ENCODE results near the gene TEX38.
A peak's percentile ranks its signal among the peaks of the same experiment; 100 is the strongest.
"Not testable (repeated sequence)": the region's sequence is repeated elsewhere in the genome, so short reads cannot be mapped to it uniquely, and the experiment has no call there.

TEX38 gene

DNA sequence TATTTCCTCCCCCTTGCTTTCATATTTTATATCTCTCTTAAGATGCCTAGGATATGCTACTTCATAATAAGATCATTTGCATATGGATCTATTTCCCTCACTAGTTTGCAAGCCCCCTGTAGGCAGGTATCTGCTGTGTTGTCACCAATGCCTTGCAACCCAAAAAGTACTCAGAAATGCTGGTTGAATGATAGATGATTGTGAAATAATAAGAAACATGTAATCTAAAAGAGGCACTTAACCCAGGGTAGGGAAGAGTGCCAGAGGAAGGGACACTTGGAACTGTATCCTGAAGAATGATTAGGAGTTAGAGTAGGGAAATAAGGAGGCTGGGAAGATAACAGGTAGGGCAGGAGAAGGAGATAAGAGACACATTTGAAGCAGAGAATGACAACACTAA is 15.8 kb upstream of the TEX38 start:
- no peak overlapping the region for H3K9ac ChIP-seq (ENCODE audit: low read depth, low read length)
- no peak overlapping the region for H3K4me3 ChIP-seq (ENCODE audit: low read depth, low read length)
- H3K27ac ChIP-seq (ENCODE audit: low read depth, low read length) = no peak overlapping the region
- no peaks in the 10 kb centered on the region for H3K9me3 ChIP-seq (ENCODE audit: control insufficient read depth, insufficient read depth, low read length)
- H3K4me1 ChIP-seq (ENCODE audit: control insufficient read depth, insufficient read depth, low read length) = no peaks in the 10 kb centered on the region
- H3K36me3 ChIP-seq (ENCODE audit: control insufficient read depth, insufficient read depth, low read length) = peaks cover 74% of the 10 kb centered on the region
- no peaks in the 10 kb centered on the region for H3K27me3 ChIP-seq (ENCODE audit: control insufficient read depth, insufficient read depth, low read length)

DNA sequence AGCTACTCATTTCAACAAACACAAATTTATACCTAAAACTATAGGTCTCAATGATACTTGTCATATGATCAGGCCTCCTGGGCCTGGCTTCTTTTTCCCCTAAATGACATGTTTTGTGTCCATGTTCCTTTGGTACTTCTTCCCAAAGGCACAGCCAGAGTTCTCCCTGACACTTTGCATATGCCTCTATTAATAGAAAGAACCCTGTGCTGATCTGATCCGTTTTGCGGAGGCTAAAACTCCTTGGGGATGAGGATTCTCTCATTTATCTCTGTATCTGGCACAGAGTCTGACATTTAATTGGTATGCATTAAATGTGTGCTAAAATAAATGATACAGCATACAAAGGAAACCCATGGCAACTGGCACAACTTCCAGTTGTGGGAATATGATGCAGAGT is 15.0 kb upstream of the TEX38 start:
- Histone ChIP-seq H3K9me3 (ENCODE audit: control insufficient read depth, insufficient read depth, low read length) (no peaks in the 10 kb centered on the region), H3K27me3 (ENCODE audit: control insufficient read depth, insufficient read depth, low read length) (no peaks in the 10 kb centered on the region), H3K4me3 (ENCODE audit: low read depth, low read length) (no peak overlapping the region), H3K36me3 (ENCODE audit: control insufficient read depth, insufficient read depth, low read length) (peaks cover 80% of the 10 kb centered on the region), H3K4me1 (ENCODE audit: control insufficient read depth, insufficient read depth, low read length) (no peaks in the 10 kb centered on the region), H3K27ac (ENCODE audit: low read depth, low read length) (no peak overlapping the region), H3K9ac (ENCODE audit: low read depth, low read length) (no peak overlapping the region)

DNA sequence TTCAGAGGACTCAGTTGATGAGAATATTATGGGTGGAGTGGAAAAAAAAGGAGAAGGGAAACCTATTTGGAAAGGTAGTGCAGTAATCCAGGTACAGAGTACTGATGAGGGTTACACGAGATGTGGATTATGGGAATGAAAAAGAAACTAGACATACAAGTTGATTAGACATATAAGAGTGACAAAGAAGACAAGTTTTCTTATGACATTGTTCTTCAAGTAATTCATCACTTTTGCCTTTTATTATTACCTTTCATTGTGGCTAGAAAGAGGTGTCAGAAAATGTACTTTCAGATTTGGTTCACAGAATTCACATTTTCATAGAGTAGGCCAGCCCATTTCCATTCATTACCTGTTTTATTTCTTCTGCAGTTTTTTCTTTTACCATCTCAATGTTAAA is 13.9 kb upstream of the TEX38 start:
- H3K4me3 ChIP-seq (ENCODE audit: low read depth, low read length) = no peak overlapping the region
- H3K4me1 ChIP-seq (ENCODE audit: control insufficient read depth, insufficient read depth, low read length) = no peaks in the 10 kb centered on the region
- H3K9ac ChIP-seq (ENCODE audit: low read depth, low read length) = no peak overlapping the region
- no peak overlapping the region for H3K27ac ChIP-seq (ENCODE audit: low read depth, low read length)
- H3K36me3 ChIP-seq (ENCODE audit: control insufficient read depth, insufficient read depth, low read length) = peaks cover 70% of the 10 kb centered on the region
- H3K9me3 ChIP-seq (ENCODE audit: control insufficient read depth, insufficient read depth, low read length) = no peaks in the 10 kb centered on the region
- no peaks in the 10 kb centered on the region for H3K27me3 ChIP-seq (ENCODE audit: control insufficient read depth, insufficient read depth, low read length)

DNA sequence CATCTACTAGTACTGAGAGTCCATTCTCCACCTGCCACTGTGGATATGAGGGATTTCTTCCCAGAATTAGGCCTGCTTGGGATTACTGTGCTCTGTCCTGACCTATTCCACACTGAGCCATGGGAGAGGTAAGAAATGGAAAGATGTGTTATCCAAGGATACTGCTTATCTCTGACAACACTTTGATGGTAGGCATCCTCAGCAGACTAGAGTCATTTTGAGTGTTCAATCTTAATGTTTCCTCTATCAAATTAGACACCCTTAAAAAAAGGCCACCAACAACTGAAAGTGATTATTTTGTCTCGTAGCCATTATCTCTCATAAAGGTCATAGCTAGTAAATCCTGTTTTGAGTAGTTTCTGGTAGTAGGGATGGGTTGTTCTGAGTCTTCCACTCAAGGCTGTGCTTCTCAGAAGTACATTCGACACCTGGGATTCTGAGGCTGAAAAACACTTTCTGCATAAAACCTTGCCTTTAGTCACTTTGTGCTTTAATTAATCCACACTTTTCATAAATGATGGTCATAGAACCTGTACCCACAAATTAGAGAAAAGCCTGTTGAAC is 12.3 kb upstream of the TEX38 start:
- Histone ChIP-seq H3K4me3 (ENCODE audit: low read depth, low read length) (no peak overlapping the region), H3K4me1 (ENCODE audit: control insufficient read depth, insufficient read depth, low read length) (no peaks in the 10 kb centered on the region), H3K9ac (ENCODE audit: low read depth, low read length) (no peak overlapping the region), H3K27ac (ENCODE audit: low read depth, low read length) (no peak overlapping the region), H3K36me3 (ENCODE audit: control insufficient read depth, insufficient read depth, low read length) (peaks cover 65% of the 10 kb centered on the region), H3K9me3 (ENCODE audit: control insufficient read depth, insufficient read depth, low read length) (no peaks in the 10 kb centered on the region), H3K27me3 (ENCODE audit: control insufficient read depth, insufficient read depth, low read length) (no peaks in the 10 kb centered on the region)

DNA sequence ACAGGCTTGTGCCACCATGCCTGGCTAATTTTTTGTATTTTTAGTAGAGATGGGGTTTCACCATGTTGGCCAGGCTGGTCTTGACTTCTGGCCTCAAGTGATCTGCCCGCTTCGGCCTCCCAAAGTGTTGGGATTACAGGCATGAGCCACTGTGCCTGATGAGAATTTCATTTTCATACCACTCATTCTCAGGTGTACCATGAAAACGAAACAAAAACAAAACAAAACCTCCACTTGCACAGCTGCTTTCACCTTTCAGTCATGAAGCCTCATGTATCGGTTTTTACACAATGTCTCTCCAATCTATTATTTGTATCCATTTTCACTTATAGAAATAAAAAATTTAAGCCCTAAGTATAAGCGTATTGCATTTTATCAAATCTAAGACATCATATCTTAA is 11.5 kb upstream of the TEX38 start:
- not testable (repeated sequence) for H3K9ac ChIP-seq (ENCODE audit: low read depth, low read length); H3K27ac ChIP-seq (ENCODE audit: low read depth, low read length); H3K4me3 ChIP-seq (ENCODE audit: low read depth, low read length); H3K27me3 ChIP-seq (ENCODE audit: control insufficient read depth, insufficient read depth, low read length); H3K4me1 ChIP-seq (ENCODE audit: control insufficient read depth, insufficient read depth, low read length); H3K9me3 ChIP-seq (ENCODE audit: control insufficient read depth, insufficient read depth, low read length)
- H3K36me3 ChIP-seq (ENCODE audit: control insufficient read depth, insufficient read depth, low read length) = peaks cover 65% of the 10 kb centered on the region

DNA sequence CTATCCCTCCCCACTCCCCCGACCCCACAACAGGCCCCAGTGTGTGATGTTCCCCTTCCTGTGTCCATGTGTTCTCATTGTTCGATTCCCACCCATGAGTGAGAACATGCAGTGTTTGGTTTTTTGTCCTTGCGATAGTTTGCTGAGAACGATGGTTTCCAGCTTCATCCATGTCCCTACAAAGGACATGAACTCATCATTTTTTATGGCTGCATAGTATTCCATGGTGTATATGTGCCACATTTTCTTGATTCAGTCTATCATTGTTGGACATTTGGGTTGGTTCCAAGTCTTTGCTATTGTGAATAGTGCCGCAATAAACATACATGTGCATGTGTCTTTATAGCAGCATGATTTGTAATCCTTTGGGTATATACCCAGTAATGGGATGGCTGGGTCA is 8.7 kb upstream of the TEX38 start:
- not testable (repeated sequence) for H3K27ac ChIP-seq (ENCODE audit: low read depth, low read length); H3K9me3 ChIP-seq (ENCODE audit: control insufficient read depth, insufficient read depth, low read length); H3K9ac ChIP-seq (ENCODE audit: low read depth, low read length); H3K4me3 ChIP-seq (ENCODE audit: low read depth, low read length); H3K27me3 ChIP-seq (ENCODE audit: control insufficient read depth, insufficient read depth, low read length)
- Histone ChIP-seq H3K4me1 (ENCODE audit: control insufficient read depth, insufficient read depth, low read length) (peaks cover 21% of the 10 kb centered on the region), H3K36me3 (ENCODE audit: control insufficient read depth, insufficient read depth, low read length) (peaks cover 38% of the 10 kb centered on the region)

DNA sequence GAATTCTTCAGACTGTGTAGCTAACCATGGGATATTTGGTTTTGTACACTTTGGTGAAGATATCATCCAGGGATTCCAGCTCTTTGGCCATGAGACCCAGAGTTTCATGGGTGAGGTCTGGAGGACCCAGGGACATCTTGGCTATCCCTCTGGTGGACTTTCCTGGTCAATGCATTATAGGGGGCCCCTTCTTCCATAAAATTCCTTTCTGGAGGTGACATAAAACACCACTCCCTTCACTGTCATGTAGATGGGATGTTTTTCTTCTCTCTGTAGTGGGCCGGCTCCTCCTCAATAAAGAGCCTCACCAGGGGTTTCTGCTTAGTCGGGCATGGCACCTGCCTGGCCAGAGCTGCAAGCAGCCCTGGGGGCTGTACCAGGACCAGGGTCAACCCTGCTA is 5.7 kb upstream of the TEX38 start:
- peaks cover 25% of the 10 kb centered on the region for H3K4me1 ChIP-seq (ENCODE audit: control insufficient read depth, insufficient read depth, low read length)
- H3K27me3 ChIP-seq (ENCODE audit: control insufficient read depth, insufficient read depth, low read length) = peaks cover 4% of the 10 kb centered on the region; the same call in 1 of the 2 replicates
- peaks cover 24% of the 10 kb centered on the region for H3K36me3 ChIP-seq (ENCODE audit: control insufficient read depth, insufficient read depth, low read length)
- no peaks in the 10 kb centered on the region for H3K9me3 ChIP-seq (ENCODE audit: control insufficient read depth, insufficient read depth, low read length)
- peak overlapping the region; percentile 33 for H3K27ac ChIP-seq (ENCODE audit: low read depth, low read length)
- no peak overlapping the region for H3K9ac ChIP-seq (ENCODE audit: low read depth, low read length)
- H3K4me3 ChIP-seq (ENCODE audit: low read depth, low read length) = peak overlapping the region; percentile 71; the same call in 1 of the 2 replicates

DNA sequence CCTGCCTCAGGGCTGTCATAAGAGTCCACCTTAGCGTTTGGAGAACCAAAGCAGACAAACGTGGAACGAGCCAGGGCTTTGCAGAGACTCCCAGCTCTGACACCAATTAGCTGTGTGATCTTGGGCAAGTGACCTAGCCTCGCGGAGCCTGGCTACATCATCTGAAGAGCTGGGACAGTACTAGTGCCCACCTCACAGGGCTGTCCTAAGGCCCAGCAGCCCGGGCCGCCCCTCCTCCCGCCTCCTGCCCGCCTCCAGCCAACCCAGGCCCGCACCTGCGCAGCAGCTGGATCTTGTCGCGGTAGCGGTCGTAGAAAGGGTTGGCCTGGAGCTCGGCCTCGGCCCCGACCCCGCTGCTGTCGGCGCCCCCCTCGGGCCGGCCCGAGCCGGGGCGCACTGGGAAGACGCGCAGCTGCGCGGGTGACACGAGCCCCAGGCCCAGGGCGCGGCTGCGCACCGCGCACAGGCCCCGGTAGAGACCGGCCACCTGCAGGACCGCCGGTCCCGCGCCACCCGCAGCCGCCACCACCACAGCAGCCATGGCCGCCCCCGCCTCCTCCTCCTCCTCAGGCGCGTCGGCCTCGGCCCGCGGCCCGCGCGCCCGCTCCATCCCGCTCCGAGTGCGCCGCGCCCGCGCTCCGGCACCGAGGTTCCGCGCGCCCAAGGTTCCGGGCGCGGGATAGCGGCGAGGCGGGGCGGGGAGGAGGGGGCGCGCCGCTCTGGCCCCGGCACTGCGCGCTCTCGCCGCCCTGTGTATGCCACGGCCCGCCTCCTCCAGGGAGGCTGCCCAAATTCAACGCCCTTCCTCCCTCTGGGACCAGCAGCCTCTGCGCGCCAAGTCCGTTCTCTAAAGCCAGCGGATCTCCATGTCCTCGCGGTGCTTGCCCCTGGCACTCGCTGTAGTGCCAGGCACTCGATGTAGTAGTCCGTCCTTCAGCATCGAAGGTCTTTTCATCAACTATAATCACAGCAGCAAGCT is 3.6 kb upstream of the TEX38 start, which contains the start of gene ATPAF1:
Gene ATPAF1 (minus strand): TSS at position 583 of the 979 bp plus-strand sequence. CDS start 42 bp downstream, at position 541.
- H3K36me3 ChIP-seq (ENCODE audit: control insufficient read depth, insufficient read depth, low read length) = peaks cover 18% of the 10 kb centered on the region
- H3K4me3 ChIP-seq (ENCODE audit: low read depth, low read length) = peak within 1 kb of the TSS; percentile 71
- H3K27me3 ChIP-seq (ENCODE audit: control insufficient read depth, insufficient read depth, low read length) = peaks cover 4% of the 10 kb centered on the region; the same call in 1 of the 2 replicates
- H3K9ac ChIP-seq (ENCODE audit: low read depth, low read length) = peak within 1 kb of the TSS; percentile 84
- no peaks in the 10 kb centered on the region for H3K9me3 ChIP-seq (ENCODE audit: control insufficient read depth, insufficient read depth, low read length)
- H3K4me1 ChIP-seq (ENCODE audit: control insufficient read depth, insufficient read depth, low read length) = peaks cover 25% of the 10 kb centered on the region
- H3K27ac ChIP-seq (ENCODE audit: low read depth, low read length) = peak within 1 kb of the TSS; percentile 73

DNA sequence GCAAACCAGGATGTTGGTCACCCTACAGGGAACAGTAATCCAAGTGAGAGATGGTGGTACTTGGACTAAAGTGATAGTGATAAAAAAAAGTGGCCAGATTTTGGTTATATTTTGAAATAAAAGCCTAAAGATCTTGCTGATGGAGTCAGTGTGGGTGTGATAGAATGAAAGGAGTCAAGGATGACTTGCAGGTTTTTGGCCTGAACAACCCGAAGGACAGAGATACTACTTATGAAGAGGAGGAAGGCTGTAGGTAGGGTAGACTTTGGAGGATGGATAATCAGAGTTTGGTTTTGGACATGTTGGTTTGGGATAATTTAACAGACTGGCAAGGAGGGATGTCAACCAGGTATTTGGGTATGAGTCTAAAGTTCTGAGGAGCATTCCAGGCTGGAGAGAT is 1.5 kb upstream of the TEX38 start:
- Histone ChIP-seq H3K4me3 (ENCODE audit: low read depth, low read length) (no peak overlapping the region), H3K27ac (ENCODE audit: low read depth, low read length) (no peak overlapping the region), H3K27me3 (ENCODE audit: control insufficient read depth, insufficient read depth, low read length) (peaks cover 4% of the 10 kb centered on the region; the same call in 1 of the 2 replicates), H3K36me3 (ENCODE audit: control insufficient read depth, insufficient read depth, low read length) (peaks cover 8% of the 10 kb centered on the region), H3K9ac (ENCODE audit: low read depth, low read length) (no peak overlapping the region), H3K4me1 (ENCODE audit: control insufficient read depth, insufficient read depth, low read length) (peaks cover 29% of the 10 kb centered on the region), H3K9me3 (ENCODE audit: control insufficient read depth, insufficient read depth, low read length) (no peaks in the 10 kb centered on the region)

DNA sequence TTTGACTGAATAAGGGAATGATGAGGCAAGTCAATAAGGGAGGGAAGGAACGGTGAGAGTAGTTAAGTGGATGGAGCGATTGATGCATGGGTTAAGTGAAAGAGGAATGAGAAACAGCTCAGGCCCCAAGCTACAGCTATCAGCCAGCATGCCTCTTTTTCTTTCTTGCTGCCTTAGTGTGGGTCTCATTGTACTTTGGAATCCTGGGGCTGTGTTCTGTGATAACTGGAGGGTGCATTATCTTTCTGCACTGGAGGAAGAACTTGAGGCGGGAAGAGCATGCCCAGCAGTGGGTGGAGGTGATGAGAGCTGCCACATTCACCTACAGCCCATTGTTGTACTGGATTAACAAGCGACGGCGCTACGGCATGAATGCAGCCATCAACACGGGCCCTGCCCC is 1.0 kb downstream of the TEX38 start:
- Histone ChIP-seq H3K36me3 (ENCODE audit: control insufficient read depth, insufficient read depth, low read length) (peaks cover 31% of the 10 kb centered on the region), H3K27ac (ENCODE audit: low read depth, low read length) (no peak overlapping the region), H3K27me3 (ENCODE audit: control insufficient read depth, insufficient read depth, low read length) (peaks cover 4% of the 10 kb centered on the region; the same call in 1 of the 2 replicates), H3K4me3 (ENCODE audit: low read depth, low read length) (no peak overlapping the region), H3K9me3 (ENCODE audit: control insufficient read depth, insufficient read depth, low read length) (no peaks in the 10 kb centered on the region), H3K9ac (ENCODE audit: low read depth, low read length) (no peak overlapping the region), H3K4me1 (ENCODE audit: control insufficient read depth, insufficient read depth, low read length) (peaks cover 27% of the 10 kb centered on the region)

DNA sequence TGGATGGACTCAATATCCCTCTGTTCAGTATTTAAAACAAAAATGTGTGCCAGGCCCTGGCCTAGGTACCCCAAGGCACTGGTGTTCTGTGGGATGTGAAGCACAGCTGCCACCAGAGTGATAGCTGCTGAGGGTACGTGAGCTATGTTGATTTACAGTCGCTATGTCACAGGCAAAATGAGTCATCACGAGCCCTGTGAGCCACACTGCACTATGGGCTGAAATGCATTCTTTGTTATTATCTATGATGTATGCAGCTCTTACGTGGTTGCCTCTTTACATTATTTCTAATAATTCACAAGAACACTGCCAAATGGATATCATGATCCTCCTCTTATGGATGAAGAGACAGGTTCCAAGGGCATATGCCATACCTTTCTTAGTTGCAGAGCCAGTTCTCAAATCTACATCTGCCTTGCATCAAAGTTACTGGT is 2.1 kb downstream of the TEX38 start:
- peaks cover 4% of the 10 kb centered on the region; the same call in 1 of the 2 replicates for H3K27me3 ChIP-seq (ENCODE audit: control insufficient read depth, insufficient read depth, low read length)
- H3K4me1 ChIP-seq (ENCODE audit: control insufficient read depth, insufficient read depth, low read length) = peaks cover 32% of the 10 kb centered on the region
- peaks cover 39% of the 10 kb centered on the region for H3K36me3 ChIP-seq (ENCODE audit: control insufficient read depth, insufficient read depth, low read length)
- no peaks in the 10 kb centered on the region for H3K9me3 ChIP-seq (ENCODE audit: control insufficient read depth, insufficient read depth, low read length)
- H3K9ac ChIP-seq (ENCODE audit: low read depth, low read length) = no peak overlapping the region
- no peak overlapping the region for H3K27ac ChIP-seq (ENCODE audit: low read depth, low read length)
- H3K4me3 ChIP-seq (ENCODE audit: low read depth, low read length) = no peak overlapping the region

Data from HUES48 (cell line).